Inflammatory macrophage treated with lipopolysaccharide for 4 hours (primary cell): ENCODE data around the gene CHRM5.
A peak's percentile ranks its signal among the peaks of the same experiment; 100 is the strongest.

Experiments used
- DNase-seq: peaks from one replicate; pipeline ENCODE4 v3.0.0-alpha.2; 2020

The CHRM5 gene

GRCh38 chr15:34102175-34102925 is 134.1 kb downstream of the CHRM5 start:
- DNase-seq, result no peak

- DNase-seq, result no peak
Observed at GRCh38 chr15:34106423-34106822, 138.1 kb downstream of the CHRM5 start.

GRCh38 chr15:34107315-34107714 is 139.0 kb downstream of the CHRM5 start:
- DNase-seq, result no peak

- peak; percentile 16 for DNase-seq
Observed at GRCh38 chr15:34109797-34110663, 141.7 kb downstream of the CHRM5 start.

- no peak for DNase-seq
Observed at GRCh38 chr15:34111488-34111887, 143.2 kb downstream of the CHRM5 start.

- no peak for DNase-seq
Observed at GRCh38 chr15:34114215-34114614, 145.9 kb downstream of the CHRM5 start.

- DNase-seq, result no peak
Observed at GRCh38 chr15:34114739-34115138, 146.4 kb downstream of the CHRM5 start.

GRCh38 chr15:34116620-34117019 is 148.3 kb downstream of the CHRM5 start:
- no peak for DNase-seq
